ENCODE data around the gene MAN2C1. TPM values are rescaled to one million over a fixed set of nuclear protein-coding genes. Genes with fewer than 3 reads are reported as not detected.
A peak's percentile ranks its signal among the peaks of the same experiment; 100 is the strongest.
"Not testable (repeated sequence)": the region's sequence is repeated elsewhere in the genome, so short reads cannot be mapped to it uniquely, and the experiment has no call there.

MAN2C1 gene
- total RNA-seq, 2 experiments from 2014 or later = 228 to 247 TPM

GRCh38 chr15:75349851-75350588, 18.4 kb downstream of the MAN2C1 start:
- CTCF ChIA-PET = no interaction called here

GRCh38 chr15:75349351-75349669, 19.1 kb downstream of the MAN2C1 start:
- Mint-ChIP-seq H3K27ac (peak overlapping the region; percentile 76), H3K4me1 (ENCODE audit: low read depth) (peaks cover 36% of the 10 kb centered on the region)
- intact Hi-C loops (cut with micrococcal nuclease) = loop anchor here (5.0 kb wide), 1 partner anchor 293 kb away; the partner anchor contains the start of gene IMP3
- DNase-seq; H3K27me3 Mint-ChIP-seq (ENCODE audit: low read depth); H3K9me3 Mint-ChIP-seq; H3K36me3 Mint-ChIP-seq (ENCODE audit: low read depth); H3K4me3 Mint-ChIP-seq; CTCF ChIA-PET: not testable (repeated sequence)

More at GRCh38 chr15:75349851-75350588, 18.4 kb downstream of the MAN2C1 start:
- H3K9me3 Mint-ChIP-seq = peaks cover 5% of the 10 kb centered on the region
- H3K27ac Mint-ChIP-seq = peak overlapping the region; percentile 76
- H3K4me3 Mint-ChIP-seq = peak overlapping the region; percentile 23
- peak; percentile 89 for DNase-seq
- intact Hi-C loops (cut with micrococcal nuclease) = loop anchor here (5.0 kb wide), 1 partner anchor 292 kb away; the partner anchor contains the start of gene IMP3
- H3K27me3 Mint-ChIP-seq (ENCODE audit: low read depth) = no peaks in the 10 kb centered on the region
- H3K36me3 Mint-ChIP-seq (ENCODE audit: low read depth) = peaks cover 7% of the 10 kb centered on the region
- H3K4me1 Mint-ChIP-seq (ENCODE audit: low read depth) = peaks cover 36% of the 10 kb centered on the region

GRCh38 chr15:75348562-75349350, 19.7 kb downstream of the MAN2C1 start:
- peaks cover 7% of the 10 kb centered on the region for H3K36me3 Mint-ChIP-seq (ENCODE audit: low read depth)
- no peak for DNase-seq
- H3K4me1 Mint-ChIP-seq (ENCODE audit: low read depth) = peaks cover 36% of the 10 kb centered on the region
- H3K4me3 Mint-ChIP-seq = peak overlapping the region; percentile 52
- H3K9me3 Mint-ChIP-seq = peaks cover 5% of the 10 kb centered on the region
- H3K27me3 Mint-ChIP-seq (ENCODE audit: low read depth) = no peaks in the 10 kb centered on the region
- CTCF ChIA-PET = interaction anchor here (1.8 kb wide), 1 partner anchor 19 kb away, joined by 7 read pairs; no protein-coding TSS in a partner anchor
- H3K27ac Mint-ChIP-seq = peak overlapping the region; percentile 30
- intact Hi-C loops (cut with micrococcal nuclease) = loop anchor here (5.0 kb wide), 1 partner anchor 294 kb away; the partner anchor contains the start of gene IMP3

GRCh38 chr15:75348034-75348561, 20.3 kb downstream of the MAN2C1 start:
- H3K4me3 Mint-ChIP-seq = peak overlapping the region; percentile 77
- H3K27me3 Mint-ChIP-seq (ENCODE audit: low read depth) = no peaks in the 10 kb centered on the region
- peaks cover 7% of the 10 kb centered on the region for H3K36me3 Mint-ChIP-seq (ENCODE audit: low read depth)
- peaks cover 5% of the 10 kb centered on the region for H3K9me3 Mint-ChIP-seq
- CTCF ChIA-PET = interaction anchor here (1.8 kb wide), 1 partner anchor 20 kb away, joined by 7 read pairs; no protein-coding TSS in a partner anchor
- intact Hi-C loops (cut with micrococcal nuclease) = loop anchor here (5.0 kb wide), 1 partner anchor 294 kb away; the partner anchor contains the start of gene IMP3
- H3K27ac Mint-ChIP-seq = peak overlapping the region; percentile 30
- peaks cover 36% of the 10 kb centered on the region for H3K4me1 Mint-ChIP-seq (ENCODE audit: low read depth)
- no peak for DNase-seq

- Mint-ChIP-seq H3K36me3 (ENCODE audit: low read depth) (peaks cover 7% of the 10 kb centered on the region), H3K27ac (no peak overlapping the region), H3K4me1 (ENCODE audit: low read depth) (peaks cover 36% of the 10 kb centered on the region), H3K9me3 (peaks cover 5% of the 10 kb centered on the region), H3K27me3 (ENCODE audit: low read depth) (no peaks in the 10 kb centered on the region), H3K4me3 (peak overlapping the region; percentile 77)
- CTCF ChIA-PET = interaction anchor here (1.8 kb wide), 1 partner anchor 20 kb away, joined by 7 read pairs; no protein-coding TSS in a partner anchor
- peak; percentile 56 for DNase-seq
- intact Hi-C loops (cut with micrococcal nuclease) = loop anchor here (5.0 kb wide), 1 partner anchor 295 kb away; the partner anchor contains the start of gene IMP3
These were observed 21.0 kb downstream of the MAN2C1 start for GRCh38 chr15:75347222-75348033.

GRCh38 chr15:75346796-75347221, 21.6 kb downstream of the MAN2C1 start, which contains the start of gene NEIL1:
Gene NEIL1 (plus strand): TSS chr15:75347039. CDS start chr15:75348906, 1,867 bp downstream.
- H3K9me3 Mint-ChIP-seq = peaks cover 5% of the 10 kb centered on the region
- DNase-seq = no peak
- H3K27me3 Mint-ChIP-seq (ENCODE audit: low read depth) = no peaks in the 10 kb centered on the region
- CTCF ChIA-PET = no interaction called here
- H3K27ac Mint-ChIP-seq = no peak within 1 kb of the TSS
- peaks cover 7% of the 10 kb centered on the region for H3K36me3 Mint-ChIP-seq (ENCODE audit: low read depth)
- intact Hi-C loops (cut with micrococcal nuclease) = loop anchor here (5.0 kb wide), 1 partner anchor 295 kb away; the partner anchor contains the start of gene IMP3
- H3K4me1 Mint-ChIP-seq (ENCODE audit: low read depth) = peaks cover 36% of the 10 kb centered on the region
- H3K4me3 Mint-ChIP-seq = peak within 1 kb of the TSS; percentile 77

- H3K4me1 Mint-ChIP-seq (ENCODE audit: low read depth) = peaks cover 16% of the 10 kb centered on the region
- intact Hi-C loops (cut with micrococcal nuclease); H3K27me3 Mint-ChIP-seq (ENCODE audit: low read depth); H3K4me3 Mint-ChIP-seq; DNase-seq; H3K27ac Mint-ChIP-seq; H3K36me3 Mint-ChIP-seq (ENCODE audit: low read depth); H3K9me3 Mint-ChIP-seq; CTCF ChIA-PET: not testable (repeated sequence)
These were observed 24.5 kb downstream of the MAN2C1 start for GRCh38 chr15:75343953-75344352.

GRCh38 chr15:75342221-75342620, 26.2 kb downstream of the MAN2C1 start:
- CTCF ChIA-PET = no interaction called here
- Mint-ChIP-seq H3K36me3 (ENCODE audit: low read depth) (peaks cover 5% of the 10 kb centered on the region), H3K9me3 (no peaks in the 10 kb centered on the region), H3K27ac (no peak overlapping the region), H3K4me1 (ENCODE audit: low read depth) (peaks cover 11% of the 10 kb centered on the region), H3K27me3 (ENCODE audit: low read depth) (no peaks in the 10 kb centered on the region), H3K4me3 (no peak overlapping the region)
- DNase-seq = no peak
- intact Hi-C loops (cut with micrococcal nuclease) = no loop called here

GRCh38 chr15:75339531-75340240, 28.7 kb downstream of the MAN2C1 start:
- no peak for DNase-seq
- Mint-ChIP-seq H3K4me1 (ENCODE audit: low read depth) (peaks cover 21% of the 10 kb centered on the region), H3K27ac (no peak overlapping the region), H3K36me3 (ENCODE audit: low read depth) (peaks cover 6% of the 10 kb centered on the region), H3K27me3 (ENCODE audit: low read depth) (no peaks in the 10 kb centered on the region), H3K4me3 (no peak overlapping the region), H3K9me3 (no peaks in the 10 kb centered on the region)
- CTCF ChIA-PET = interaction anchor here (1.5 kb wide), 1 partner anchor 28 kb away, joined by 4 read pairs; no protein-coding TSS in a partner anchor
- intact Hi-C loops (cut with micrococcal nuclease) = loop anchor here (10.0 kb wide), 1 partner anchor 135 kb away; the partner anchor contains the start of gene C15orf39

GRCh38 chr15:75338661-75339240, 29.7 kb downstream of the MAN2C1 start:
- Mint-ChIP-seq H3K36me3 (ENCODE audit: low read depth) (peaks cover 6% of the 10 kb centered on the region), H3K4me1 (ENCODE audit: low read depth) (peaks cover 21% of the 10 kb centered on the region), H3K27me3 (ENCODE audit: low read depth) (no peaks in the 10 kb centered on the region), H3K9me3 (no peaks in the 10 kb centered on the region), H3K4me3 (no peak overlapping the region), H3K27ac (no peak overlapping the region)
- no peak for DNase-seq
- intact Hi-C loops (cut with micrococcal nuclease) = loop anchor here (10.0 kb wide), 1 partner anchor 134 kb away; the partner anchor contains the start of gene C15orf39
- CTCF ChIA-PET = interaction anchor here (1.5 kb wide), 1 partner anchor 29 kb away, joined by 4 read pairs; no protein-coding TSS in a partner anchor
